Occipital lobe (tissue), 2 donors: ENCODE measurements around the gene SETBP1. TPM values are rescaled to one million over a fixed set of nuclear protein-coding genes. Genes with fewer than 3 reads are reported as not detected.

Source experiments
- DNase-seq: peaks from one replicate; lab custom pipeline; 2025; lab: John Stamatoyannopoulos, UW
- total RNA-seq: library from RNA; depleted of rRNA; stranded (reverse); fragments of >200 nt; gene quantifications from one replicate; pipeline ENCODE4 v1.2.3, GENCODE V29; 2014

Gene SETBP1
- total RNA-seq, 1 donor from 2014 or later = 52.3 TPM

DNA sequence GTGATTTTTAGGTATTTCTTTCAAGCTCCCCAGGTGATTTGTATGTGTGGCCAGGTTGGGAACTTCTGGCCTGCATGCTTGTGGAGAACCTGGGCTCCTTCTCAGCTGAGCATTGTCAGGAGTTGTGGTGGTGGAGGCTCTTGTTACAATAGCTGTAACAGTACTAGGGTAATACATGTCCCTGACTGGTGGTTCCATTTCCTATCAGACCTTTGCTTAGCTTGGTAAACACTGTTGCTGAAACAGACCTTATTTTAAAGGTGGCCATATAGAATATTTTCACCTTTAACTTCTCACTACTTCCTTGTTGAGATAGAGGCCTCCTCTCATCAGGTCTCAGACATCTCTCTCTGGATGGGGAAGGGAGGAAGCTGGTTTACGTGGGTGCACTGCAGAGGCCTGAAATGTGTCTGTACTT is 79.2 kb downstream of the SETBP1 start:
- DNase-seq = no peak

DNA sequence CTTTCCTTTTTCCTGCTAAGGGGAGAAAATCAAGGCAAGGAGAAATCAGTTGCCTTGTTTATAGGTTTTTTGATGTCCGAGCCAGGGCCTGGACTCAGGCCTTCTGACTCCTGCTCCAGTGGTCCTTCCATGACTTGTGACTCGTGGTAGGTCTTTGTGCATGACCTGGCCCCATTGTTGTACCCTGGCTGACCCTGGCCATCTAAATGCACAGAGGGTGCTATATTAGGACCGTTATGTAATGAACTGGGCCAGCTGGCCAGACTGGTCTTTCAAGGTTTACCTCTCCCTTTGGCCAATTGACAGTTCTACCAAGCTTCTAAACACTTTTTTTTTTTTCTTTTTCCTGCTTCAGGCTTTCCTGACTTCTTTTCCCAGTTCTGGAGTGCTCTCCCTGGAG is 81.1 kb downstream of the SETBP1 start:
- no peak for DNase-seq

DNA sequence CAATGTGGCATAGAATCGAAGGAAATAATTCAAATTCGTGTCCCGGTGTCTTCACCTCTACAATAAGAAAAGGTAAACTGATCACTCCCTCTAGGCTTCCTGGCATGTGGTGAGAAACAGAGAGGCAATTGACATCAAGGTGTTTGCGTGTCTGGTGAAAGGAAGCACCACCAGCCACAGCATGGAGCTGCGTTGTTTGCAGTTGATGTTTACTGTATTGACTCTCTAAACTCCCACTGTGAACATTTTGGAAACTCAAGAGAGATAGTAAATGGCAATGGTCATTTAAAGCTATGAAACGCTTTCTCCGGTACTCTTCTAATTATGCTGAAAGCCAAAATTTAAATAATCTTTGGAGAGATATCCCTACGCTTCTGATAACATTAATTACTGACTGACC is 82.6 kb downstream of the SETBP1 start:
- no peak for DNase-seq

DNA sequence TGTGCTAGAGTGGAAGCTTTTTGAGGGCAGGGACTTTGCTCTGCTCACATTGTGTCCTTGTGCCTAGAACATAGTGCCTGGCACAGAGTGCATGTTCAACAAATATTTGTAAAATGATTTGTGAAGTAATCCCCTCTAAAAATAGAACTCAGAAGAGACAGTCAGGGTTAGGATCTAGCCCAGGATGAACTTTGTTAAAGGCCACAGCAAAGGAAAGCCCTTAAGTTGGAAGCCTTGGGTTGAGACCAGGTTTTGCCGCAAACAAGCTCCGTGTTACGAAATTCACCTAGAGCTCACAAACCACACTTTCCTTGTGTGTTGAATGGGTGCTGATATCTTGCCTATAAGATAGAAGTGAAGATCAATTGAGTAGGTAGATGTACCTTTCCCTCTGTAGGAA is 84.2 kb downstream of the SETBP1 start:
- no peak for DNase-seq

DNA sequence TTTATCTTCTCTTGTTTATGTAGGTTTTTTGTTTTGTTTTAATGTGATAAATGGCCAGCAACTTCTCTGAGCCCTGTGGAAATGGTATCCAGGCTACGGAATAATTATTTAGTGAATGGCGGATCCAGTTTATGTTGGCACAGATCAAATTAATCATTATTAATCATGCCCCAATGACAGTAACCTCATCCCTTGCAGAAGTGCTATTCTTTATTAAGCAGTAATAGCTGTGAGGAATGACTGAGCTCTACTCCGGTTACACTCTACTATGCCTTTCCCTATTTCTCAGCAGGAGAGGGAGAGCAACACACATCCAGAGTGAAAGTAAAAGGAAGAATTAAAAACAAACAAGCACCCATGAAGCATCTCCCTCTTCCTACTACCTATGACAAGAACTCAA is 84.8 kb downstream of the SETBP1 start:
- DNase-seq = no peak

DNA sequence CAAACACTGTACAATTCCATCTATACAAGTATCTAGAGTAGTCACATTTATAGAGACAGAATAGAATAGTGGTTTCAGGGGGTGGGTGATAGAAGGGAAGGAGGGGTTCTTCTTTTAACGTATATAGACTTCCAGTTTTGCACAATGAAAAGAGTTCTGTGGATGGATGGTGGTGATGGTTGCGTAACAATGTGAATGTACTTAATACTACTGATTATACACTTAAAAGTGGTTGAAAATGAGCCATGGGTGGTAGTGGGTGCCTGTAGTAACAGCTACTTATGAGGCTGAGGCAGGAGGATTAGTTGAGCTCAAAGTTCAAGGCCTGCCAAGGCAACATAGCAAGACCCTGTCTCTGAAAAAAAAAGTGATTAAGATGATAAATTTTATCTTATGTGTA is 85.8 kb downstream of the SETBP1 start:
- no peak for DNase-seq

DNA sequence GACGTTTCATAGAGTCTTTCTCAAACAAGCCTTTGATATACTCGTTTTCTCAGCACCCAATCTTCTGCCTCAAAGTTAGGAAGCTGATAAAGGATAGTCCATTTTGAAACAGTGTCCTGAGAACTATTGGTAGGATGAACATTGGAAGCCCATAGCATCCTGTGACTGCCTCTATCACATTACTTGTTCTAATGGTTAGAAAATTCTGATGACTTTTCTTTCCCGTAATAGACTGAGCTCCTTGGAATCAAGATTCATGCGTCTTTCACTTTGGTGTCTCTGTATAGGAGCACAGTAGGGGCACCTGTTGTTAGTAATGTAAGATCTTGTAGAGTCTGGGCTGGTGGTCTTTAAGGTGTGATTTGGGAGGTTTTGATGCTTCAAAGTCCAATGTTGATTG is 87.1 kb downstream of the SETBP1 start:
- DNase-seq = no peak

DNA sequence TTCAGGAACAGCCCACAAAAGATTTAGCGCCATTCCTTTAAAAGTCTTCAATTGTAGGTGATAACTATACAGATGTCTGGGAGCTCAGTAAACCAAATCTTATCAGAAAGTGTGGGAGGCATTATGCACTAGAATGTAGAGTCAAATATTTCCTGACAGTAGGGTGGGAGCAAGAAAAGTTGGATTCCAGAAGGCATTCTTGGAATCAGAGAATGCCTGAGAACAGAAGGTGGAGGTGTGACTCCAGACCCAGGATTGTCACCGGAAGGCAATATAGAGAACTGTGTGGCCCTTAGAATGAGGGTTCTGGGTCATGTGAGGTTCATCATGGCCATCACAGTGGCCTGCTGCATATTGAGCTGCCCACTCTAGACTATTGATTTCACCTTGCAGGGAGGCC is 90.0 kb downstream of the SETBP1 start:
- DNase-seq = no peak

DNA sequence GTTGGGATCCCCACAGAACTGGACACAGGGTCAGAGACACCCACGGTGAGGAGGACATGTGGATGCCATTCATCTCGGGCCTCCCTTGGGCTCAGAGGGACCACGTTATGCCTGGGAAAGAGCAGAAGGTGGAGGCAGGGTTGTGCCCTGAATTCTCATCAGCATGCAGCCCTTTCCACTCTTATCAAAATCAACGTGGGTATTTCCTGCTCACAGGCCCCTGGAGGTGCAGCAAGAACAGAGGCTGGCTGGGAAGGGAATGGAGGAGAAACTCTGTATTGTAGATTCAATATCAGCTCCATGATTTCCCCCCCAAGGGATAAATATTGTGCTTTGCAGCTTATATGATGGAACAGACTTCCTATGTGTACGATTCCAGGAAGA is 90.9 kb downstream of the SETBP1 start:
- DNase-seq = no peak

DNA sequence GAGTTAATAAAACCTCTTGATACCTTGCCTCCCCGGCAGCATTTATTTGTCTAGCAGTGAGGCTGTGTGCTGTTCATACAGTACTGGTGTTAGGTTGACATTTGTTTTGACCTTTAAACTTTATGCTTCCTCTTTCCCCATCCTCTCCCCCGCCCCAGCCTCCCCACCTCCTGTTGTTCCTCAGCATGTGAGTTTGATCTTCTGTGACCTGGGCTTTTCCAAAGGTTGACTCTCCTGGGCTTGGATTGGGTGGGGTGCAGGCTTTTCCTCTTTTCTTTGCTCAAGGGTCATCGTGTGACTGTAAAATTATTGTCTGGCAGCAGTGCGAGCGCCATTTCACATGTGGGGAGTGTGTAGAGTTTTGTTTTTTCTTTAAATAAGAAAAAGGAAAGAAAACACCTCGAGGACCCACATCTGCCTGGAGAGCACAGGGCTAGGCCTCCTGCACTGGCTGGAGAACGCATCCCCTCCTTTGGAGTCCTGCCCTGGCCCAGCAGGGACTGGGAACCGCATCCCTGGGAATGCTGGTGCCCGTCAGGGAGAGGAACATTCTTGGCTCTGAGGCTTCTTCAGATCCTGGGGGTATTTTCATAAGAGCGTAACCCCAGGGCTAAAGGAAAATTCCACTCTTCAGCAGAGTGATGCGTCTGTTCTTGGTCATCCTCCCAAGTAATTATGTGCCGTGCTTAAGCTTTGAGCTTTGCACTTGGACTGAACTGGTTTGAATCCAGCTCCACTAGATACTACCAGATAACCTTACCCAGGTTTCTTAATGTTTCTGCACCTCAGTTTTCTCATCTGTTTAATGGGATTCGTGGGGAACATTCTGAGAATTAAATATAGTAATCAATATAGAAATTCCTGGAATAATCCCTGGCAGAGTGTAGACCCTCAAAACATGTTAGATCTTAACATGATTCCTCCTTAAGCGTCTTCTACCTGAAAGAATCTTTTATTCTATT is 91.5 kb downstream of the SETBP1 start:
- DNase-seq = no peak

DNA sequence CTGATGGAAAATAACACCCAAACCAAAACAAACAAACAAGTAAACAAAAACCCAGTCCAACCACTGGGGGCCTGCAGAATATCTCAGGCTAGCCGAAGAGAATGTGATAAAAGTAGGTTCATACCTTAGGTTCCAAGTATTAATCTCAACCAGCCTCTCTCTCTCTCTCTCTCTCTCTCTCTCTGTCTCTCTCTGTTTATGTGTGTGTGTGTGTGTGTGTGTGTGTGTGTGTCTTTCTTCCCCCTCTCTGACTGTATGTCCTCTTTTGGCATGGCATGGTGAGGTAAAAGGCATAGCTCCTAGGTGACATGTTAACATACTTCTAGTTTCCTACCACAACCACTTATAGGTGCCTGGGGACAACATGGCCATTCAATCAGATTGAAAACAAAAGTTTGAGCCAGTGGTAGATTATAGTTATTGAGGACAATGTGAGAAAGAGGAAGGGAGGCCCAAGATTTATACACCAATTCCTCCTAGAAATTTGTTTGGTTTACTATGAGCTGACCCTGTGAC is 93.0 kb downstream of the SETBP1 start:
- no peak for DNase-seq

DNA sequence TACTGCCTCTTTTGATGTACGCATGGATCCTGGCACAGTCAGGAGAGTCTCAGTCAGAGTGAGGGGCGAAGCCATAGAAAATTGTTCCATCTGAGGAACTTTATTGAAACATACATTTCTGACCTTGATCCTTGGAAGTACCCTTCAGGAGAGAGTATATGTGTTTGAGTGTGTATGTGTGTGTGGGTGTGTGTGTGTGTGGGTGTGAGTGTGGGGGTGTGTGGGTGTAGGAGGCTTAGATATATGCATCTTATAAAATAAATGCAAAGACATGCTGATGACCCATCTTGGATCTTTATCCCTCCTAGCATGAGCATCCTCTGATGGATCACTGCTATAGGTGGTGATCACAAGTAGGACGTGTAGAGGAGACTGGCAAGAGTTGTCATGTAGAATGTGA is 93.5 kb downstream of the SETBP1 start:
- no peak for DNase-seq

DNA sequence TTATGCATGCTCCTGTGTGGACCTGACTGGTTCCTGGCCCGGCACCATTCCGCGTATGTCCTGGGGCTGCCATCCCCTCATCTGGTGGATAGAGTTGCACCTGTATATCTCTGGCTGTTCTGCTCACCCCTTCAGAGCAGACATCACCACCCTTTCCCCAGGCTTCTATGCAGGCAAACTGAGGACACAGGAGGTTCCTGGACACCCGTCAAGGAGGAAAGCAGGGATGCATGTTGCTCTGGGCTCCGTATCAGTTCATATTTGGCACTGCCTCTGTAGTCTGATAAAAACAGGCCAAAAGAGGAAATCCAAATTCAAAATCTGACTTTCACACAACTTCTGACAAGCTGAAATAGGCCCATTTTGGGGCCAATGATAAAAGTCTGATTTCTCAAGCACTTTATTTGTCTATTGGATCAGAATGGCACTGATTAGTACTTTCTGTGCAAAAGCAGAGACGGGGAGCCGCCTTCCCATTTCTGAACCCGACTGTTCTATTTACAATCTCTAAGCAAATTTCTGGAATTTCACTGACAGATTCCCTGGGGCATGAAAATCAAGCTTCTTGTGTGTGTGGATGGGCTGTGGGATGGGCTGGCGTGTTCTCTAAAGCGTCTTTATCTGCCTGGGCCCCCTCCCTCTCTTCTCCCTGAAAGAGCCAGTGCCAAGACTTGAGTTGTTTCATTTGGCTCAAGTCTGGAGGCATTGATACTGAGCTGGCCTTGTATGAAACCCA is 96.9 kb downstream of the SETBP1 start:
- DNase-seq = no peak

DNA sequence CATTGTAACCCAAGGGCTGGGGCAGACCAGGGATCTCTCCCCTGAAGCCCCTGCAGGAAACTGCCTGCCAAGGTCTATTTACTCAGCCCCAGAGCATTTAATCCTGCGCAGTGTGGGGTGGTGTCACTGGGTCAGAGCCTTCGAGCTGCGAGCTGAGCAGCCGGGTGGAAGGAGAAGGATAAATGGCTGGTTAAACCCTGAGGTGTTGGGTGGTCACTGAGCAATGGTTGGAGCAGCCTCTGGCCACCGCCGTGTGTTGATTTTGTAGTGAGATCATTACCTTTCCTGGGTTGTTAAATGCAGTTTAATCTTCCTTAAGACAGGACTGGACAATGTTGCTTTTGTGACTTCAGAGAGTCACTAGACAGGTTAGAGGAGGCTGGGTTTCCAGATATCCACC is 98.1 kb downstream of the SETBP1 start:
- DNase-seq = no peak

DNA sequence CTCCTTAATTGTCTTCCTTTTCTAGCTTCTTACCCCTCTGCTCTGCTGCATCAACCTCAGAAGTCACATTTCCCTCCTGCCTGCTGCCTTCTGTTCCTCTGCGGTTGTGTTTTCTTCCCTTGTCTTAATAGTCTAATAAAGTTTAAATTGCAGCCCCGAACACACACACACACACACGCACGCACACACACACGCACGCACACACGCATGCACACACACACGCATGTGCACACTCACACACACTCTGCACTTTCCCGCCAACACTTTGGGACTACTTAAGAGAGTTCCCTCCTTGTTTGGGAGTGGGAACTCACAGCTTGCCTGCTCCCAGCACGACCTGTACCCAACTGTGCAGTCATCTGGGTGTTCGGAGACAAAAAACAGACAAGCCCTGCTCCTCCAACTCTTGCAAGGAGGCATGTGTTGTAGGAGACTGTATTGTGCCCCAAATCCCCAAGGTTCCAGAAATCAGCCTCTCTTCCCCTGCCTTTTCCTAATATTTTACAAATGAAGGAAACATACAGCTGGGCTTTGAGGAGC is 99.1 kb downstream of the SETBP1 start:
- DNase-seq = no peak

DNA sequence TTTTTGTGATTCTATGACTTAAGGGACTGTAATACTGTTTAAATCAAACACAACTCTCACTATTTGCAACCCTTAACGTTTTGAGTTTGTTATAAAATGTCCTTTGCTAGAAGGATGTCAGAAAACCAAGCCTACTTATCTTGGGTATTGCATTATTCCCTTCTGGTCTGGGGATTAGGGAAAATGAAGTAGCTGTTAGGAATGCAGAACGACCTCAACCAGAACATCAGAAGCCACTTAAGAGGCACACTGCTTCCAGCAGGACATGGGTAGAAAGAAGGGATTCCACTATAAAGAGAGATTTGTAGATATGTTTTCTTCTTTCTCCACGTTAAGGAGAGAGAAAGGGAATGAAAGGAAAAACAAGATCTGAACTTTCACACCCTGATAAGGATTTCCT is 101.2 kb downstream of the SETBP1 start:
- DNase-seq = no peak

DNA sequence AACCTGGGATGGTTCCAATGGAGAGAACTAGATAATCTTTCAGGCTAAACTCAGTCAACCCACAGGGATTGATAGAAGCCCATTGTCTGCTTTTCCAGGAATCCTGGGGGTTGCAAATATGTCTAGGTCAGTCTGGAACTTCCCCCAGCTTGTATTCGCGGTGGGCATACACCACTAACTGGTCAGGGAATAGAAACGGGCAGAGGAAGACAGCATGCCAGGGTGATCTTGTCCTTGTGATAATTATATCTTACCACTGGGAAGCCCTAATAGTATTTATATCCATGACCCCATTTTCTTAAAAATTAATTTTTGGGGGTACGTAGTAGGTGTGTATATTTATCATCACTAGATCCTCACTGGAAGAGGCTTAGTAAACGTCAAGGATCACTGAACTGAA is 101.9 kb downstream of the SETBP1 start:
- DNase-seq = no peak

DNA sequence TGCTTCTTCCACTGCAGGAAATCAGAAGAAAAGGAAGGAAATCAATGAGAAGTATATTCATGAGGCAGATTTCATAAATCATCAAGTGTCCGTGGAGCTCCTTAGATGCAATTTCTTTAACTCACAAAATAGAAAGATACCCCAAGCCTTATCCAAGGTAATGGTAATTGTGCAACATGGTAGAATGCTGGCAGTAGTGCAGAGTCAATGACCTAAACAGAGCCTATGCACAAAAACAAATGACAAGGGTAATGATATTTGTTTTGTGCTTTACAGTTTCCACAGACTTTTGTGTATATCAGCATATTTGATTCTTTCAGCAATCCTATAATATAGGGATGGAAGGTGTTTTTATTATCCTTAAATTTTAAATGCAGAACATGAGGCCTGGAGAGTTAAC is 102.7 kb downstream of the SETBP1 start:
- no peak for DNase-seq

DNA sequence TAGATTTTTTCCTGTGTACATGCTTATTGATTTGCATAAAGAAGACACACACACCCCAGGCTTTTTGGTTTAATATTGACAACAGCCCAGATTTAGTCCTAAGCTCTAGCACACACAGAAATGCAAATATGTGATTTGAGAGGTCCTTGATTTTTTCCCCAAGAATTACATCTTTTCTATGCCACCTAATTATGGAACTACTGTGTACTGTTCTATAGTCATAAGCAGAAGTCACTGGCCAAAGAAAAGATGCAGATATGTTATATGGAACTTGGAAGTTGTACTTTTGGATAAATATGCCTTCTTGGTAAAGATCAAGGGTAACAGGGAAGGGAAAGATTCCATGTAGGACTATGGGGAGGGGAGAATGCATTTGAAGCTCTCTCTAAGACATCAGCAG is 105.6 kb downstream of the SETBP1 start:
- no peak for DNase-seq

DNA sequence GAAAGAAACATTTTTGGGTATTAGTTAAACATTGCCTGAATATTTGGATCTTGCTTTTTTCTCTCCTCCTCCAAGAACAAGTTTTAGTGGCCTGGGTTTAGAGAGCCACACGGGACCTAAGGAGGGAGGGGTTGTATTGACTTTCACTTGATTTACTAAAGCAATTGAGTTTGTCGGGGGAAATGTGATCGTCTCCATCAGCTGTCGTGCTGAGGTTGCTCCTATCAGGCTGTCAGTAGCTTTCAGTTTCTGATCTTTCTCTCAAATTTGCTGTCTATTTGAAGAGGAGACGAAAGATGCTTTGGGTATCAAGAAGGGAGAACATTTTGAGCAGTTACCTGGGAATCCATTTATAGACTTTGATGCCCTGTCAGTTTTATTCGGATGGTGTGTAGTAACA is 106.0 kb downstream of the SETBP1 start:
- no peak for DNase-seq

DNA sequence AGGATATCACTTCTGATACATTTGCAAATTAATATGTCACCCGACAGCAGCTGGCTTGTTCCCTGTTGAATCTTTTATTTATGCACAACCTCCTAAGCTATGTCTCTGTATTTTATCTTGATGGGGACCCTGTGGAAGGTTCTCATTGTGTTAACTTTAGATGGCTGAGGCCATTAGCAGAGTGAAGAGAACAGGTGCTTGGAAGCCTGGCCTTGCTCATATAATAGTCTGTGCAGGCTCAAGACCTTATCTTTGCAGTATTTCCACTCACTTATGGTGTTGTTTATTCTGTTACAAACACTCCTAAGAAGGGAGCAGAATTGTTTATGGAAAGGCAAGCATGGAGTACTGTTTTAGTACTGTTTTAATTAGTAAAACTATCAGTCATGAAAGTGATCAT is 107.6 kb downstream of the SETBP1 start:
- no peak for DNase-seq

DNA sequence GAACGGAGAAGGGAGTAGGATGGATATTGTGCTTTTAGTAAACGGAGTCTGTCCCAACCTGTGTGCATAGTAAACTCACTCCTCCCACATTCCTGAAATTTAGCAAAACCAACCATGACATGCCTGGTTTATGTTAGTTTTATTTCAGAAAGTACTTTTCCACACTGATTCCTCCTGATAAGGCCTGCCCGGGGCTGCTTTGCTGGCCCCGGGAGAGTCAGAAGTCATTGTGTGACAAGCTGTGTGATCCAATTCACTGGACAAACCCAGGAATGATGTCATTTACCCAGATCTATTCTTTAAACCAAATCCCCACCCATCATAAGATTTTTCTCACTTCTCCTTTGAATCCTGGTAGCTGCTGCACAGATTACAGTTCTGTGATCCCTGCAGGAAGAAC is 109.0 kb downstream of the SETBP1 start:
- DNase-seq = no peak
